ENCODE measurements around the gene NKTR.

- TF ChIP-seq, protein P1, sequence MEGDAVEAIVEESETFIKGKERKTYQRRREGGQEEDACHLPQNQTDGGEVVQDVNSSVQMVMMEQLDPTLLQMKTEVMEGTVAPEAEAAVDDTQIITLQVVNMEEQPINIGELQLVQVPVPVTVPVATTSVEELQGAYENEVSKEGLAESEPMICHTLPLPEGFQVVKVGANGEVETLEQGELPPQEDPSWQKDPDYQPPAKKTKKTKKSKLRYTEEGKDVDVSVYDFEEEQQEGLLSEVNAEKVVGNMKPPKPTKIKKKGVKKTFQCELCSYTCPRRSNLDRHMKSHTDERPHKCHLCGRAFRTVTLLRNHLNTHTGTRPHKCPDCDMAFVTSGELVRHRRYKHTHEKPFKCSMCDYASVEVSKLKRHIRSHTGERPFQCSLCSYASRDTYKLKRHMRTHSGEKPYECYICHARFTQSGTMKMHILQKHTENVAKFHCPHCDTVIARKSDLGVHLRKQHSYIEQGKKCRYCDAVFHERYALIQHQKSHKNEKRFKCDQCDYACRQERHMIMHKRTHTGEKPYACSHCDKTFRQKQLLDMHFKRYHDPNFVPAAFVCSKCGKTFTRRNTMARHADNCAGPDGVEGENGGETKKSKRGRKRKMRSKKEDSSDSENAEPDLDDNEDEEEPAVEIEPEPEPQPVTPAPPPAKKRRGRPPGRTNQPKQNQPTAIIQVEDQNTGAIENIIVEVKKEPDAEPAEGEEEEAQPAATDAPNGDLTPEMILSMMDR (conservative IDR thresholded peaks at IDR 0.05; ENCODE audit: low read length), result no peak
- no peak for TF ChIP-seq EZH2phosphoT487 (IDR thresholded peaks at IDR 0.05; ENCODE audit: borderline replicate concordance, low read depth, low read length)
Measured at GRCh38 chr3:42657675-42658074, 57.2 kb downstream of the NKTR start.
